Measurements from ENCODE around the gene RTKN. TPM values are rescaled to one million over a fixed set of nuclear protein-coding genes. Genes with fewer than 3 reads are reported as not detected.
A peak's percentile ranks its signal among the peaks of the same experiment; 100 is the strongest.

The RTKN gene
- total RNA-seq, 2 experiments from 2014 or later = 0.20 to 0.27 TPM

- Mint-ChIP-seq H3K36me3 (ENCODE audit: low read depth) (peaks cover 32% of the 10 kb centered on the region), H3K27me3 (no peaks in the 10 kb centered on the region), H3K4me1 (ENCODE audit: low read depth) (peaks cover 64% of the 10 kb centered on the region), H3K9me3 (no peaks in the 10 kb centered on the region), H3K4me3 (peak overlapping the region; percentile 95), H3K27ac (peak overlapping the region; percentile 98)
- peak overlapping the region; percentile 100 for H3K27ac ChIP-seq (ENCODE audit: low read depth in 1 of 2, low read length in 2 of 2)
- ChIA-PET POLR2A (interaction anchor here (0.9 to 6.5 kb wide), 29 partner anchors 13 to 1224 kb away, joined by 3 to 225 read pairs (median 5); partner anchors contain the start of genes AUP1, C2orf81, CCDC142 and CCT7), CTCF (interaction anchor here (0.9 to 6.2 kb wide), 5 partner anchors 14 to 75 kb away, joined by 3 to 61 read pairs (median 5); partner anchors contain the start of genes CCDC142, MRPL53 and TTC31)
- peaks cover 18% of the 10 kb centered on the region for H3K36me3 ChIP-seq (ENCODE audit: insufficient read depth, low read length)
- TF ChIP-seq CTCF (IDR thresholded peaks at IDR 0.05) = no peak
- H3K9me3 ChIP-seq (ENCODE audit: control insufficient read depth in 1 of 2, insufficient read depth in 1 of 2, low read length in 2 of 2) = no peaks in the 10 kb centered on the region
- peaks cover 49% of the 10 kb centered on the region for H3K4me1 ChIP-seq (ENCODE audit: insufficient read depth, low read length)
- H3K4me3 ChIP-seq (ENCODE audit: low read length) = peak overlapping the region; percentile 96
- no peaks in the 10 kb centered on the region for H3K27me3 ChIP-seq (ENCODE audit: control insufficient read depth in 1 of 2, insufficient read depth in 2 of 2, low read length in 2 of 2)
- intact Hi-C loops (cut with DNase I, micrococcal nuclease) = loop anchor here (1.0 to 10.0 kb wide), 5 partner anchors 15 to 1223 kb away; partner anchors contain the start of genes CCT7 (in 2 of the 2), PRADC1 (in 2 of the 2), MRPL53 (in 1 of the 2) and TPRKB (in 1 of the 2)
- ATAC-seq (ENCODE audit: poor library complexity) (peak; percentile 59), DNase-seq (peak; percentile 66 to 91 (median 79))
These were observed 15.9 kb upstream of the RTKN start for GRCh38 chr2:74457549-74458131.

- Mint-ChIP-seq H3K4me3 (peak overlapping the region; percentile 95), H3K9me3 (no peaks in the 10 kb centered on the region), H3K36me3 (ENCODE audit: low read depth) (peaks cover 30% of the 10 kb centered on the region), H3K27me3 (no peaks in the 10 kb centered on the region), H3K4me1 (ENCODE audit: low read depth) (peaks cover 69% of the 10 kb centered on the region), H3K27ac (peak overlapping the region; percentile 98)
- intact Hi-C loops (cut with DNase I, micrococcal nuclease) = loop anchor here (2.0 to 10.0 kb wide), 3 partner anchors 52 to 1222 kb away; partner anchors contain the start of genes CCT7 (in 2 of the 2), PRADC1 (in 2 of the 2) and TPRKB (in 1 of the 2)
- Histone ChIP-seq H3K27me3 (ENCODE audit: control insufficient read depth in 1 of 2, insufficient read depth in 2 of 2, low read length in 2 of 2) (no peaks in the 10 kb centered on the region), H3K4me1 (ENCODE audit: insufficient read depth, low read length) (peaks cover 54% of the 10 kb centered on the region), H3K9me3 (ENCODE audit: control insufficient read depth in 1 of 2, insufficient read depth in 1 of 2, low read length in 2 of 2) (no peaks in the 10 kb centered on the region), H3K36me3 (ENCODE audit: insufficient read depth, low read length) (peaks cover 13% of the 10 kb centered on the region), H3K27ac (ENCODE audit: low read depth in 1 of 2, low read length in 2 of 2) (peak overlapping the region; percentile 100), H3K4me3 (ENCODE audit: low read length) (peak overlapping the region; percentile 96)
- DNase-seq = no peak
- peak; percentile 9 for ATAC-seq (ENCODE audit: poor library complexity)
- CTCF ChIA-PET = interaction anchor here (1.1 to 6.2 kb wide), 4 partner anchors 17 to 66 kb away, joined by 3 to 61 read pairs (median 6); partner anchors contain the start of genes CCDC142 and TTC31
- TF ChIP-seq CTCF (IDR thresholded peaks at IDR 0.05) = no peak
- POLR2A ChIA-PET = interaction anchor here (0.8 to 6.5 kb wide), 17 partner anchors 13 to 1223 kb away, joined by 3 to 225 read pairs (median 6); partner anchors contain the start of genes AUP1, C2orf81, CCDC142 and CCT7
These were observed 15.4 kb upstream of the RTKN start for GRCh38 chr2:74457129-74457548.

- POLR2A ChIA-PET = interaction anchor here (0.6 to 6.5 kb wide), 17 partner anchors 10 to 718 kb away, joined by 3 to 225 read pairs (median 5); partner anchors contain the start of genes AUP1, C2orf81, CCDC142 and DQX1
These were observed 13.1 kb upstream of the RTKN start, which contains the start of gene INO80B for GRCh38 chr2:74454654-74455511. INO80B (plus strand) TSS chr2:74455087; CDS start chr2:74455117, 30 bp downstream.

More at GRCh38 chr2:74454654-74455511, 13.1 kb upstream of the RTKN start, which contains the start of gene INO80B:
- CTCF ChIA-PET = interaction anchor here (0.6 to 6.2 kb wide), 9 partner anchors 11 to 631 kb away, joined by 3 to 61 read pairs (median 4); partner anchors contain the start of genes C2orf81, CCDC142, MOGS and MRPL53
- Mint-ChIP-seq H3K27me3 (no peaks in the 10 kb centered on the region), H3K9me3 (no peaks in the 10 kb centered on the region), H3K36me3 (ENCODE audit: low read depth) (peaks cover 30% of the 10 kb centered on the region), H3K4me3 (peak within 1 kb of the TSS; percentile 95), H3K27ac (peak within 1 kb of the TSS; percentile 98), H3K4me1 (ENCODE audit: low read depth) (peaks cover 67% of the 10 kb centered on the region)
- Histone ChIP-seq H3K27me3 (ENCODE audit: control insufficient read depth in 1 of 2, insufficient read depth in 2 of 2, low read length in 2 of 2) (no peaks in the 10 kb centered on the region), H3K4me3 (ENCODE audit: low read length) (peak within 1 kb of the TSS; percentile 89), H3K4me1 (ENCODE audit: insufficient read depth, low read length) (peaks cover 57% of the 10 kb centered on the region), H3K27ac (ENCODE audit: low read depth in 1 of 2, low read length in 2 of 2) (peak within 1 kb of the TSS; percentile 65 to 71), H3K36me3 (ENCODE audit: insufficient read depth, low read length) (no peaks in the 10 kb centered on the region), H3K9me3 (ENCODE audit: control insufficient read depth in 1 of 2, insufficient read depth in 1 of 2, low read length in 2 of 2) (no peaks in the 10 kb centered on the region)
- TF ChIP-seq CTCF (IDR thresholded peaks at IDR 0.05) = no peak
- intact Hi-C loops (cut with DNase I, micrococcal nuclease) = loop anchor here (1.0 to 10.0 kb wide), 8 partner anchors 17 to 1220 kb away; partner anchors contain the start of genes C2orf81 (in 2 of the 2), CCDC142 (in 2 of the 2), CCT7 (in 2 of the 2) and PRADC1 (in 2 of the 2)
- ATAC-seq (ENCODE audit: poor library complexity) (peak; percentile 37), DNase-seq (peak; percentile 94 to 99 (median 96))

Measured in CD4-positive, alpha-beta T cell (primary cell).